ENCODE measurements around the gene GOLGA3. TPM values are rescaled to one million over a fixed set of nuclear protein-coding genes. Genes with fewer than 3 reads are reported as not detected.

GOLGA3 gene
- total and polyA plus RNA-seq, 10 of the 15 experiments (the other 5 are each of a cell fraction or from before 2014, with no cell fraction given), result 2.0 to 42.7 (median 15.2) TPM

DNA sequence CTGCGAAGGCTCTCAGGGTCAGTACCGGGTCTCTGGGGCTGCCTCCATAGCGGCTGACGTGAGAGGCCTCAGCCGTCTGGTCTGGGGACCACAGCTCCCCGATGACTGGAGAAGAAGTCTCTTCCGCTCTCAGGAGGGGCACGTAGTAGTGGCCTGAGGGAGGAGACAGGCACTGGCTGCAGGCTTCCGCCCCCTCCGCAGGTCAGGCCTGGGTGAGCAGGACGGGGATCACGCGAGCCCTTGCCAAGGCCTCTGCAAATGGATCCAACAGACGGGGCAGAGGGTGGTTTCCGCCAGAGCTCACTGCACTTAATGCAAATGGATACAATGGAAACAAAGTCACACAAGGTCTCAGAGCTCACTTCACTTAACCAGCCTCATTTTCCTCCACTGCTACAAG lies 91.8 kb downstream of the GOLGA3 start:
- ChIA-PET CTCF (interaction anchor here (0.7 kb wide), 1 partner anchor 91 kb away, joined by 3 read pairs; no protein-coding TSS in a partner anchor), POLR2A (no interaction called here)
- H3K4me3 ChIP-seq, result no peak overlapping the region

More for the DNA sequence above, 91.8 kb downstream of the GOLGA3 start:
- FAIRE-seq, result no peak
- Histone ChIP-seq H2AFZ (ENCODE audit: control insufficient read depth, low read depth, low read length) (no peak overlapping the region), H3K27ac (ENCODE audit: control insufficient read depth, insufficient read depth) (no peak overlapping the region), H3K79me2 (ENCODE audit: control insufficient read depth, insufficient read depth, low read length) (no peaks in the 10 kb centered on the region), H3K4me2 (ENCODE audit: control insufficient read depth, insufficient read depth) (no peak overlapping the region), H3K36me3 (ENCODE audit: control insufficient read depth in 2 of 2, insufficient read depth in 2 of 2, low read length in 1 of 2) (peaks cover 40% of the 10 kb centered on the region in 2 experiments), H3K4me1 (ENCODE audit: control insufficient read depth, insufficient read depth, low read length) (no peaks in the 10 kb centered on the region), H3K9me3 (replicated peaks; ENCODE audit: control insufficient read depth, insufficient read depth, low read length) (no peaks in the 10 kb centered on the region), H3K9ac (ENCODE audit: control insufficient read depth, insufficient read depth, low read length) (no peak overlapping the region), H4K20me1 (ENCODE audit: control insufficient read depth, insufficient read depth) (no peaks in the 10 kb centered on the region), H3K27me3 (replicated peaks in 1 of 2; ENCODE audit: control insufficient read depth in 2 of 2, insufficient read depth in 2 of 2, low read length in 1 of 2) (no peaks in the 10 kb centered on the region)
- no peak for DNase-seq (ENCODE audit: low read depth, low spot score)
- over 99% methylated on average over 15 of the region's 15 CpGs for WGBS (ENCODE audit: insufficient coverage, insufficient replicate concordance, low lambda C conversion rate, missing lambda C conversion rate)
- no peak for ATAC-seq
- TF ChIP-seq CHD1 (IDR thresholded peaks at IDR 0.05; ENCODE audit: low read depth, low read length), result no peak
- TF ChIP-seq ZNF687 (IDR thresholded peaks at IDR 0.05), result no peak
- in situ Hi-C loops (cut with MboI) (no loop called here), intact Hi-C loops (cut with micrococcal nuclease; ENCODE audit: unreplicated experiment) (no loop called here)
- ChIA-PET SMC1A (ENCODE audit: uncharacterized antibody, unreplicated experiment) (no interaction called here), RAD21 (ENCODE audit: unreplicated experiment) (no interaction called here)
- no TSS peak for BruUV-seq (replicated peaks)

Measured in GM12878 (cell line).